ENCODE measurements around the gene REXO2. TPM values are rescaled to one million over a fixed set of nuclear protein-coding genes. Genes with fewer than 3 reads are reported as not detected.

The REXO2 gene
- total and polyA plus RNA-seq, 2 donors (not counting 1 experiment from before 2014, with no cell fraction given), result 27.7 to 37.2 TPM

- ChIA-PET POLR2A (no interaction called here), CTCF (no interaction called here)
- H3K27me3 Mint-ChIP-seq, result no peaks in the 10 kb centered on the region
- H3K9ac ChIP-seq (ENCODE audit: low read length), result no peak overlapping the region
- no peaks in the 10 kb centered on the region for H3K9me3 ChIP-seq (ENCODE audit: control extremely low read depth in 1 of 3, control insufficient read depth in 2 of 3, insufficient read depth in 1 of 3, low read length in 2 of 3)
- ATAC-seq (ENCODE audit: low read depth) (no peak), DNase-seq (no peak)
- H3K4me3 Mint-ChIP-seq, result no peak overlapping the region
- H3K27ac Mint-ChIP-seq, result no peak overlapping the region
- H3K4me3 ChIP-seq (ENCODE audit: control extremely low read depth in 1 of 5, extremely low read depth in 1 of 5, insufficient read depth in 1 of 5, low read depth in 2 of 5, low read length in 4 of 5), result no peak overlapping the region
- H2AFZ ChIP-seq (ENCODE audit: insufficient read depth, low read depth, low read length, poor library complexity, severe bottlenecking), result no peak overlapping the region
- H3K4me1 Mint-ChIP-seq, result peaks cover 25% of the 10 kb centered on the region
- intact Hi-C loops (cut with micrococcal nuclease), result no loop called here
- no peaks in the 10 kb centered on the region for H4K20me1 ChIP-seq (ENCODE audit: control insufficient read depth, insufficient read depth, low read length, poor library complexity, severe bottlenecking)
- no peak overlapping the region for H3K4me2 ChIP-seq (replicated peaks; ENCODE audit: low read depth, low read length, poor library complexity, severe bottlenecking)
- H3K79me2 ChIP-seq (ENCODE audit: control insufficient read depth, insufficient read depth, low read length), result peaks cover 33% of the 10 kb centered on the region
- no peak overlapping the region for H3K27ac ChIP-seq (ENCODE audit: low read length in 2 of 2)
- H3K27me3 ChIP-seq (replicated peaks in 1 of 4; ENCODE audit: control extremely low read depth in 1 of 4, control insufficient read depth in 3 of 4, insufficient read depth in 4 of 4, low read length in 3 of 4), result no peaks in the 10 kb centered on the region
- no peaks in the 10 kb centered on the region for H3K36me3 ChIP-seq (replicated peaks in 1 of 2; ENCODE audit: control extremely low read depth in 1 of 2, control insufficient read depth in 1 of 2, extremely low read depth in 1 of 2, insufficient read depth in 2 of 2, low read length in 1 of 2)
- H3K9me3 Mint-ChIP-seq (ENCODE audit: insufficient read depth), result no peaks in the 10 kb centered on the region
- H3K4me1 ChIP-seq (ENCODE audit: control insufficient read depth in 2 of 2, insufficient read depth in 2 of 2, low read length in 2 of 2), result peaks cover 13 to 19% of the 10 kb centered on the region in 2 donors
- TF ChIP-seq EZH2 (IDR thresholded peaks at IDR 0.05; ENCODE audit: borderline replicate concordance, insufficient read depth, low read depth, low read length, poor library complexity, severe bottlenecking), result no peak
- no peak for TF ChIP-seq CTCF (IDR thresholded peaks at IDR 0.05)
Observed at GRCh38 chr11:114396916-114397315, 42.4 kb upstream of the REXO2 start.

- H3K4me3 Mint-ChIP-seq, result no peak overlapping the region
- no peaks in the 10 kb centered on the region for H3K36me3 ChIP-seq (replicated peaks in 1 of 2; ENCODE audit: control extremely low read depth in 1 of 2, control insufficient read depth in 1 of 2, extremely low read depth in 1 of 2, insufficient read depth in 2 of 2, low read length in 1 of 2)
- no peak overlapping the region for H3K4me3 ChIP-seq (ENCODE audit: control extremely low read depth in 1 of 5, extremely low read depth in 1 of 5, insufficient read depth in 1 of 5, low read depth in 2 of 5, low read length in 4 of 5)
- POLR2A ChIA-PET, result no interaction called here
- no peaks in the 10 kb centered on the region for H3K9me3 ChIP-seq (ENCODE audit: control extremely low read depth in 1 of 3, control insufficient read depth in 2 of 3, insufficient read depth in 1 of 3, low read length in 2 of 3)
- H3K27ac Mint-ChIP-seq, result no peak overlapping the region
- no peak overlapping the region for H3K27ac ChIP-seq (ENCODE audit: low read length in 2 of 2)
- intact Hi-C loops (cut with micrococcal nuclease), result no loop called here
- WGBS (ENCODE audit: insufficient coverage), result no CpG with 5 or more reads among the region's 2 CpGs
- peaks cover 13 to 21% of the 10 kb centered on the region in 2 donors for H3K4me1 ChIP-seq (ENCODE audit: control insufficient read depth in 2 of 2, insufficient read depth in 2 of 2, low read length in 2 of 2)
- no peak overlapping the region for H3K9ac ChIP-seq (ENCODE audit: low read length)
- H3K27me3 ChIP-seq (replicated peaks in 1 of 4; ENCODE audit: control extremely low read depth in 1 of 4, control insufficient read depth in 3 of 4, insufficient read depth in 4 of 4, low read length in 3 of 4), result no peaks in the 10 kb centered on the region
- no peaks in the 10 kb centered on the region for H3K9me3 Mint-ChIP-seq (ENCODE audit: insufficient read depth)
- no peaks in the 10 kb centered on the region for H4K20me1 ChIP-seq (ENCODE audit: control insufficient read depth, insufficient read depth, low read length, poor library complexity, severe bottlenecking)
- TF ChIP-seq EZH2 (IDR thresholded peaks at IDR 0.05; ENCODE audit: borderline replicate concordance, insufficient read depth, low read depth, low read length, poor library complexity, severe bottlenecking), result no peak
- TF ChIP-seq CTCF (IDR thresholded peaks at IDR 0.05), result no peak
- no peak overlapping the region for H2AFZ ChIP-seq (ENCODE audit: insufficient read depth, low read depth, low read length, poor library complexity, severe bottlenecking)
- H3K4me2 ChIP-seq (replicated peaks; ENCODE audit: low read depth, low read length, poor library complexity, severe bottlenecking), result no peak overlapping the region
- CTCF ChIA-PET, result no interaction called here
- DNase-seq (no peak), ATAC-seq (ENCODE audit: low read depth) (no peak)
- H3K79me2 ChIP-seq (ENCODE audit: control insufficient read depth, insufficient read depth, low read length), result peaks cover 39% of the 10 kb centered on the region
- no peaks in the 10 kb centered on the region for H3K27me3 Mint-ChIP-seq
- H3K4me1 Mint-ChIP-seq, result peaks cover 27% of the 10 kb centered on the region
Observed at GRCh38 chr11:114397349-114397982, 41.8 kb upstream of the REXO2 start.
